ENCODE measurements around the gene VIPR2.

GRCh38 chr7:159166530-159166929 lies 21.9 kb upstream of the VIPR2 start:
- TF ChIP-seq CTCF (IDR thresholded peaks at IDR 0.05), result no peak
- TF ChIP-seq POLR2A (IDR thresholded peaks at IDR 0.05), result no peak
- no peak for TF ChIP-seq POLR2AphosphoS5 (IDR thresholded peaks at IDR 0.05)
- no peak for TF ChIP-seq EP300 (IDR thresholded peaks at IDR 0.05)

Data from suprapubic skin (tissue), 4 donors.